Stomach (tissue), 9 donors: Measurements from ENCODE around the gene NR6A1. TPM values are rescaled to one million over a fixed set of nuclear protein-coding genes. Genes with fewer than 3 reads are reported as not detected.
A peak's percentile ranks its signal among the peaks of the same experiment; 100 is the strongest.

Experiments used
- DNase-seq, 2 donors: peaks; one replicate each; pipeline versions ENCODE4 v3.0.0 to v3.0.0-alpha.2; 2013 to 2019
- H3K27ac ChIP-seq, 5 donors: fragments of 200-600 bp in 4 of 5; sonication (generic) in 4 of 5; one replicate each; pipeline ENCODE4 v1.5.1; 2013 to 2019; ENCODE audit warnings: mild to moderate bottlenecking in 1 of 5, moderate library complexity in 1 of 5
- H3K27me3 ChIP-seq, 3 donors: fragments of 200-600 bp; sonication (generic); one replicate each; pipeline ENCODE4 v1.5.1; 2017 to 2019; ENCODE audit warnings: mixed run types in 1 of 3
- H3K36me3 ChIP-seq, 4 donors: fragments of 200-600 bp; sonication (generic); 1 replicate in 3 of 4; 2 replicates in 1 of 4; pipeline ENCODE4 v1.5.1; 2016 to 2019
- H3K4me1 ChIP-seq, 4 donors: fragments of 200-600 bp; sonication (generic); one replicate each; pipeline ENCODE4 v1.5.1; 2016 to 2019
- H3K4me3 ChIP-seq, 4 donors: fragments of 200-600 bp; sonication (generic) in 3 of 4; one replicate each; pipeline ENCODE4 v1.5.1; 2016 to 2019; ENCODE audit warnings: mild to moderate bottlenecking in 1 of 4
- H3K9me3 ChIP-seq, 4 donors: fragments of 200-600 bp; sonication (generic); one replicate each; pipeline ENCODE4 v1.5.1; 2016 to 2019
- CTCF ChIP-seq, 7 experiments: fragments of 450-650 bp in 4 of 7; fragments of 200-600 bp in 3 of 7; sonication (generic) in 3 of 7; IDR thresholded peaks; one replicate each; pipeline ENCODE4 v1.5.1; 2016 to 2019; ENCODE audit warnings: antibody characterized with exemption in 7 of 7, control low read depth in 2 of 7, mild to moderate bottlenecking in 1 of 7
- EP300 ChIP-seq: sonication (generic); formaldehyde crosslinking; IDR thresholded peaks from one replicate; pipeline ENCODE4 v1.6.1; 2017; ENCODE audit warnings: antibody characterized with exemption
- POLR2A ChIP-seq, 4 donors: fragments of 450-650 bp; IDR thresholded peaks; one replicate each; pipeline ENCODE4 v1.6.1; 2016; ENCODE audit warnings: antibody characterized with exemption in 4 of 4, control low read depth in 2 of 4, mild to moderate bottlenecking in 1 of 4, moderate library complexity in 1 of 4
- POLR2AphosphoS5 ChIP-seq, 3 donors: sonication (generic); formaldehyde crosslinking; IDR thresholded peaks; one replicate each; pipeline ENCODE4 v1.6.1; 2016; ENCODE audit warnings: antibody characterized with exemption in 3 of 3
- WGBS, 5 donors: extraction: QIAGEN DNeasy Blood & Tissue Kit in 3 of 5; methylation state at CpG; one replicate each; pipeline versions ENCODE4 v1.1.5 to v1.1.7; 2013 to 2018; 5-methylcytosine and 5-hydroxymethylcytosine counted together
- intact Hi-C: fragments of 100-400 bp; cut with DNase I; formaldehyde crosslinking; loops from one replicate; pipeline ENCODE4 v1.15.1; 2023; ENCODE audit warnings: low total_unique reads
- polyA plus RNA-seq, 3 donors: library from polyadenylated mRNA; stranded (reverse); fragments of 200-250 nt; gene quantifications; one replicate each; pipeline ENCODE4 v1.2.3, GENCODE V29; 2013
- total RNA-seq, 5 donors: library from RNA; depleted of rRNA; stranded (reverse); fragments of >200 nt; gene quantifications; one replicate each; pipeline versions ENCODE4 v1.1.0 to v1.2.3, GENCODE V29; 2014 to 2016
- donor health status: healthy with polysubstance abuse.
- donor health status: Bipolar disorder and iron deficiency.
- donor health status: healthy.

NR6A1 gene
- total and polyA plus RNA-seq, 8 donors, result 0.15 to 3.2 (median 1.5) TPM; not detected in 1

GRCh38 chr9:124770359-124771020 lies 621 bp downstream of the NR6A1 start:
- H3K4me3 ChIP-seq, result peak overlapping the region; percentile 83 to 98 (median 93)
- intact Hi-C loops, result loop anchor here (5.0 kb wide), 1 partner anchor 82 kb away; the partner anchor contains the start of gene WDR38
- peaks cover 5 to 58% (median 38%) of the 10 kb centered on the region in 3 donors for H3K27me3 ChIP-seq
- no peaks in the 10 kb centered on the region for H3K9me3 ChIP-seq
- DNase-seq, result peak in 1 of 2 donors; percentile 76
- TF ChIP-seq EP300 (no peak), POLR2AphosphoS5 (IDR thresholded peaks at IDR 0.05) (no peak), CTCF (IDR thresholded peaks at IDR 0.05) (no peak), POLR2A (IDR thresholded peaks at IDR 0.05) (no peak)
- peak overlapping the region in 4 of 5 donors; percentile 62 to 80 (median 74) for H3K27ac ChIP-seq
- no peaks in the 10 kb centered on the region for H3K36me3 ChIP-seq
- H3K4me1 ChIP-seq, result peaks cover 17 to 39% (median 27%) of the 10 kb centered on the region in 4 donors
- 1 to 3% (median 1%) methylated on average over 24 to 43 of the region's 43 CpGs for WGBS, 5 donors

DNA sequence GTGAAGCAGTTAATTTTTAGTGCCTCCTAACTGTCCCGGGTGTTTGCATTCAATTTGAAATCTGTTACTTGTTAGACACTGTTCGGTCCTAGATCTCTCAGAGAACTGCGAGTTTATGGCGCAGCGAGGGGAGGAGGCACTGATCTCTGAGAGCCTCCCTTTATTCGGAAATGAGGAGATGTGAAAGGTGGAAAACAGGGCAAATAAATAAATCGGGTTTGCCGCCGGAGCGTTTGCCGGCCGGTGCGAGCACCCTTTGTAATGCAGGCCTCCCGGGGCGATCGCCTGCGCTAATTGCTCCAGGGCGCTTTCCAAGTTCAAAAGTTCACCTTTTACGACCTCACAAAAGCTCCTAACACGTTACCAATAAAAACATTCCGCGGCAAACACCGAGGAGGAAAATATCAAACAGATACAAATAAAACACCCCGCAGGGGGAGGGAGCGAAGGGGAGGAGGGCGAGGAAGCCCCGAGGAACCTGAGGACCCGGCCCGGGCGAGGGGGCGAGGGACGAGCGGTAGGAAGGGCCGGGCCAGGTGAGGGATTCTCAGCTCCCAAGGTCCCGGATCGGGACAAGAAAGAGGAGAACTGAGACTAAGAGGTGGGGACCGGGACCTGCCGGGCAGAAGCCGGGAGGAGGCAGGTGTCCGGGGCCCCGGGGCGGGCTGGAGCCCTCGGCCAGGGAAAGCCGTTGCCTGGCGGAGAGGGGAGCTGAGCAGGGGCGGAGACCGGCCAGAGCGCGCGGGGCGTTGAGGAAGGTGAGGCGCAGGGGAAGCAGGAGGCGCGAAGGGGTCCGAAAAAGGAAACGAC lies 1.4 kb downstream of the NR6A1 start:
- Histone ChIP-seq H3K9me3 (no peaks in the 10 kb centered on the region), H3K27me3 (peaks cover 5 to 63% (median 42%) of the 10 kb centered on the region in 3 donors), H3K4me1 (peaks cover 17 to 35% (median 27%) of the 10 kb centered on the region in 4 donors), H3K27ac (peak overlapping the region in 2 of 5 donors; percentile 42 to 80), H3K4me3 (peak overlapping the region; percentile 83 to 98 (median 93)), H3K36me3 (no peaks in the 10 kb centered on the region)
- 1 to 5% (median 3%) methylated on average over 56 of the region's 56 CpGs for WGBS, 5 donors
- intact Hi-C loops, result loop anchor here (5.0 kb wide), 1 partner anchor 83 kb away; the partner anchor contains the start of gene WDR38
- DNase-seq, result peak in 1 of 2 donors; percentile 71
- TF ChIP-seq EP300 (no peak), POLR2A (IDR thresholded peaks at IDR 0.05) (no peak), CTCF (IDR thresholded peaks at IDR 0.05) (no peak), POLR2AphosphoS5 (IDR thresholded peaks at IDR 0.05) (no peak)

- peak in 1 of 2 donors; percentile 36 for DNase-seq
- no peaks in the 10 kb centered on the region for H3K36me3 ChIP-seq
- no peak overlapping the region for H3K27ac ChIP-seq
- no peaks in the 10 kb centered on the region for H3K9me3 ChIP-seq
- peak overlapping the region in 3 of 4 donors; percentile 83 to 98 (median 96) for H3K4me3 ChIP-seq
- WGBS, 5 donors, result 22 to 29% (median 25%) methylated on average over 11 of the region's 11 CpGs
- intact Hi-C loops, result no loop called here
- peaks cover 17 to 31% (median 27%) of the 10 kb centered on the region in 4 donors for H3K4me1 ChIP-seq
- no peak for TF ChIP-seq CTCF (IDR thresholded peaks at IDR 0.05)
- TF ChIP-seq POLR2AphosphoS5 (IDR thresholded peaks at IDR 0.05), result no peak
- TF ChIP-seq EP300, result no peak
- TF ChIP-seq POLR2A (IDR thresholded peaks at IDR 0.05), result no peak
- H3K27me3 ChIP-seq, result peaks cover 5 to 71% (median 42%) of the 10 kb centered on the region in 3 donors
These were observed 2.2 kb downstream of the NR6A1 start for GRCh38 chr9:124768750-124769548.

- DNase-seq, result no peak
- Histone ChIP-seq H3K9me3 (no peaks in the 10 kb centered on the region), H3K4me3 (no peak overlapping the region), H3K36me3 (no peaks in the 10 kb centered on the region), H3K27ac (no peak overlapping the region), H3K4me1 (peaks cover 17 to 31% (median 27%) of the 10 kb centered on the region in 4 donors), H3K27me3 (peaks cover 5 to 77% (median 42%) of the 10 kb centered on the region in 3 donors)
- TF ChIP-seq CTCF (IDR thresholded peaks at IDR 0.05) (no peak), POLR2AphosphoS5 (IDR thresholded peaks at IDR 0.05) (no peak), EP300 (no peak), POLR2A (IDR thresholded peaks at IDR 0.05) (no peak)
- intact Hi-C loops, result no loop called here
- 68 to 85% (median 76%) methylated on average over 3 of the region's 3 CpGs for WGBS, 5 donors
These were observed 2.8 kb downstream of the NR6A1 start for GRCh38 chr9:124768334-124768733.
